ENCODE data around the gene ZSCAN4. TPM values are rescaled to one million over a fixed set of nuclear protein-coding genes. Genes with fewer than 3 reads are reported as not detected.

ZSCAN4 gene
- total RNA-seq, 2 donors from 2014 or later, result not detected

- intact Hi-C loops (cut with DNase I), result no loop called here
- WGBS, 2 donors, result 92 to 100% methylated on average over 4 of the region's 4 CpGs
- Histone ChIP-seq H3K27ac (no peak overlapping the region), H3K4me1 (no peaks in the 10 kb centered on the region), H3K4me3 (no peak overlapping the region), H3K36me3 (replicated peaks in 1 of 2; ENCODE audit: insufficient read depth in 1 of 2, low read depth in 2 of 2) (peaks cover 5 to 10% of the 10 kb centered on the region in 2 donors), H3K9me3 (peaks cover 0 to 58% (median 0%) of the 10 kb centered on the region in 3 donors), H3K27me3 (no peaks in the 10 kb centered on the region)
- no peak for TF ChIP-seq POLR2A (IDR thresholded peaks at IDR 0.05)
- TF ChIP-seq CTCF (IDR thresholded peaks at IDR 0.05), result no peak
- no peak for ATAC-seq
- no peak for DNase-seq
These were observed 51.3 kb downstream of the ZSCAN4 start for GRCh38 chr19:57719901-57720519.

GRCh38 chr19:57720878-57721277, 52.1 kb downstream of the ZSCAN4 start:
- TF ChIP-seq POLR2A (IDR thresholded peaks at IDR 0.05) (no peak), CTCF (IDR thresholded peaks at IDR 0.05) (no peak)
- no peak for DNase-seq
- Histone ChIP-seq H3K4me3 (no peak overlapping the region), H3K36me3 (replicated peaks in 1 of 2; ENCODE audit: insufficient read depth in 1 of 2, low read depth in 2 of 2) (peaks cover 5 to 10% of the 10 kb centered on the region in 2 donors), H3K4me1 (no peaks in the 10 kb centered on the region), H3K9me3 (peaks cover 0 to 64% (median 0%) of the 10 kb centered on the region in 3 donors), H3K27me3 (no peaks in the 10 kb centered on the region), H3K27ac (no peak overlapping the region)
- 96 to 98% methylated on average over 10 of the region's 10 CpGs for WGBS, 2 donors
- no peak for ATAC-seq
- intact Hi-C loops (cut with DNase I), result no loop called here

Other genes with a start within 250 kb of the ZSCAN4 start
- gene ZNF749, start 233.6 kb upstream of the ZSCAN4 start, total RNA-seq, result 10 to 100 TPM in 1 of 2 donors, 1 to 10 TPM in 1; 1.8 to 17.8 TPM
- under 1 TPM in 1 of 2 donors, not detected in 1; 0.78 TPM for gene VN1R1, start 211.8 kb upstream of the ZSCAN4 start, total RNA-seq
- gene ZNF772, start 191.4 kb upstream of the ZSCAN4 start, total RNA-seq, result 1 to 10 TPM; 2.9 to 7.9 TPM
- 10 to 100 TPM in 1 of 2 donors, 1 to 10 TPM in 1; 8.6 to 21.3 TPM for gene ZNF419, start 181.2 kb upstream of the ZSCAN4 start, total RNA-seq
- 1 to 10 TPM; 1.6 to 2.0 TPM for gene ZNF773, start 169.0 kb upstream of the ZSCAN4 start, total RNA-seq
- gene ZNF549, start 141.6 kb upstream of the ZSCAN4 start, total RNA-seq, result 1 to 10 TPM in 1 of 2 donors, under 1 TPM in 1; 0.66 to 2.3 TPM
- gene ZNF550, start 109.1 kb upstream of the ZSCAN4 start, total RNA-seq, result 1 to 10 TPM; 4.9 to 5.7 TPM
- 1 to 10 TPM in 1 of 2 donors, under 1 TPM in 1; 0.66 to 2.1 TPM for gene ZNF416, start 90.0 kb upstream of the ZSCAN4 start, total RNA-seq
- gene ZIK1, start 84.8 kb upstream of the ZSCAN4 start, total RNA-seq, result 1 to 10 TPM in 1 of 2 donors, under 1 TPM in 1; 0.78 to 3.3 TPM
- gene ZNF530, start 69.0 kb upstream of the ZSCAN4 start, total RNA-seq, result 1 to 10 TPM in 1 of 2 donors, under 1 TPM in 1; 0.78 to 2.6 TPM
- gene ZNF134, start 54.7 kb upstream of the ZSCAN4 start, total RNA-seq, result 10 to 100 TPM in 1 of 2 donors, 1 to 10 TPM in 1; 6.6 to 10.9 TPM
- 1 to 10 TPM; 3.6 to 9.9 TPM for gene ZNF211, start 35.8 kb upstream of the ZSCAN4 start, total RNA-seq
- 1 to 10 TPM; 2.3 to 2.9 TPM for gene ZNF551, start 13.0 kb downstream of the ZSCAN4 start, total RNA-seq
- gene ZNF154, start 40.3 kb downstream of the ZSCAN4 start, total RNA-seq, result 1 to 10 TPM; 2.1 to 2.6 TPM
- 1 to 10 TPM; 2.1 to 3.3 TPM for gene ZNF671, start 58.7 kb downstream of the ZSCAN4 start, total RNA-seq
- gene ZNF776, start 77.9 kb downstream of the ZSCAN4 start, total RNA-seq, result 1 to 10 TPM; 4.3 to 8.8 TPM
- 10 to 100 TPM in 1 of 2 donors, 1 to 10 TPM in 1; 4.2 to 33.6 TPM for gene ZNF586, start 100.7 kb downstream of the ZSCAN4 start, total RNA-seq
- gene ZNF552, start 146.0 kb downstream of the ZSCAN4 start, total RNA-seq, result 10 to 100 TPM in 1 of 2 donors, 1 to 10 TPM in 1; 9.6 to 71.5 TPM
- gene ZNF587B, start 161.4 kb downstream of the ZSCAN4 start, total RNA-seq, result 10 to 100 TPM; 18.7 to 36.6 TPM
- gene ZNF587, start 180.9 kb downstream of the ZSCAN4 start, total RNA-seq, result 10 to 100 TPM; 13.7 to 20.1 TPM
- gene ZNF814, start 220.1 kb downstream of the ZSCAN4 start, total RNA-seq, result 10 to 100 TPM in 1 of 2 donors, 1 to 10 TPM in 1; 6.5 to 30.7 TPM
- 1 to 10 TPM; 7.3 to 7.6 TPM for gene ZNF417, start 247.7 kb downstream of the ZSCAN4 start, total RNA-seq